ENCODE results near the gene ZNF853.
A peak's percentile ranks its signal among the peaks of the same experiment; 100 is the strongest.

The ZNF853 gene

DNA sequence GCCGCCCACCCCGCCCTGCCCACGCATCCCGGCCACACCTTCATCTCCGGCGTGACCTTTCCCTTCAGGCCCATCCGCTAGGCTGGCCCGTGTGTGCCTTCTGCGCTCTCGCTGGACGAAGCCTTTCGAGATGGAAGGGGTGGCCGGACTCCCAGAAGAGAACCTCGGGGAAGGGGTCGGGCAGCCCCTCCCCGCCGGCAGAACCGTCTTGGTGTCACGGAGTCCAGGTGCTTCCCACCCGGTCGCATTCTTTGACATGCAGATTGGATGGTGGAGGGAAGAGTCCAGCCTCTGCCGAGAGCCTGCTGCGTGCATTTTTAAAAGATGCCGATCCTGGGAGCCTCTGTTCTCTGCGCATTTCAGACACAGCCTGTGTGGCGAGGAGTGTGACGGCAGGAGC lies 7.3 kb upstream of the ZNF853 start:
- no peak for DNase-seq (ENCODE audit: low read depth)
- TF ChIP-seq, protein P1, sequence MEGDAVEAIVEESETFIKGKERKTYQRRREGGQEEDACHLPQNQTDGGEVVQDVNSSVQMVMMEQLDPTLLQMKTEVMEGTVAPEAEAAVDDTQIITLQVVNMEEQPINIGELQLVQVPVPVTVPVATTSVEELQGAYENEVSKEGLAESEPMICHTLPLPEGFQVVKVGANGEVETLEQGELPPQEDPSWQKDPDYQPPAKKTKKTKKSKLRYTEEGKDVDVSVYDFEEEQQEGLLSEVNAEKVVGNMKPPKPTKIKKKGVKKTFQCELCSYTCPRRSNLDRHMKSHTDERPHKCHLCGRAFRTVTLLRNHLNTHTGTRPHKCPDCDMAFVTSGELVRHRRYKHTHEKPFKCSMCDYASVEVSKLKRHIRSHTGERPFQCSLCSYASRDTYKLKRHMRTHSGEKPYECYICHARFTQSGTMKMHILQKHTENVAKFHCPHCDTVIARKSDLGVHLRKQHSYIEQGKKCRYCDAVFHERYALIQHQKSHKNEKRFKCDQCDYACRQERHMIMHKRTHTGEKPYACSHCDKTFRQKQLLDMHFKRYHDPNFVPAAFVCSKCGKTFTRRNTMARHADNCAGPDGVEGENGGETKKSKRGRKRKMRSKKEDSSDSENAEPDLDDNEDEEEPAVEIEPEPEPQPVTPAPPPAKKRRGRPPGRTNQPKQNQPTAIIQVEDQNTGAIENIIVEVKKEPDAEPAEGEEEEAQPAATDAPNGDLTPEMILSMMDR (IDR thresholded peaks at IDR 0.05; ENCODE audit: control insufficient read depth, insufficient read depth, low read depth, low read length, missing control alignments): no peak
- H3K4me3 ChIP-seq (ENCODE audit: control insufficient read depth, low read depth, low read length): no peak overlapping the region

- H3K4me3 ChIP-seq (ENCODE audit: control insufficient read depth, low read depth, low read length): no peak overlapping the region
- no peak for DNase-seq (ENCODE audit: low read depth)
- TF ChIP-seq, protein P1 (IDR thresholded peaks at IDR 0.05; ENCODE audit: control insufficient read depth, insufficient read depth, low read depth, low read length, missing control alignments): no peak
These were observed 6.6 kb upstream of the ZNF853 start for GRCh38 chr7:6608794-6609193.

GRCh38 chr7:6612819-6613218 lies 2.6 kb upstream of the ZNF853 start:
- no peak for DNase-seq (ENCODE audit: low read depth)
- no peak overlapping the region for H3K4me3 ChIP-seq (ENCODE audit: control insufficient read depth, low read depth, low read length)
- TF ChIP-seq, protein P1 (IDR thresholded peaks at IDR 0.05; ENCODE audit: control insufficient read depth, insufficient read depth, low read depth, low read length, missing control alignments): no peak

- H3K4me3 ChIP-seq (ENCODE audit: control insufficient read depth, low read depth, low read length): no peak overlapping the region
- DNase-seq (ENCODE audit: low read depth): no peak
- TF ChIP-seq, protein P1 (IDR thresholded peaks at IDR 0.05; ENCODE audit: control insufficient read depth, insufficient read depth, low read depth, low read length, missing control alignments): no peak
These were observed 1.7 kb upstream of the ZNF853 start for GRCh38 chr7:6613706-6614105.

DNA sequence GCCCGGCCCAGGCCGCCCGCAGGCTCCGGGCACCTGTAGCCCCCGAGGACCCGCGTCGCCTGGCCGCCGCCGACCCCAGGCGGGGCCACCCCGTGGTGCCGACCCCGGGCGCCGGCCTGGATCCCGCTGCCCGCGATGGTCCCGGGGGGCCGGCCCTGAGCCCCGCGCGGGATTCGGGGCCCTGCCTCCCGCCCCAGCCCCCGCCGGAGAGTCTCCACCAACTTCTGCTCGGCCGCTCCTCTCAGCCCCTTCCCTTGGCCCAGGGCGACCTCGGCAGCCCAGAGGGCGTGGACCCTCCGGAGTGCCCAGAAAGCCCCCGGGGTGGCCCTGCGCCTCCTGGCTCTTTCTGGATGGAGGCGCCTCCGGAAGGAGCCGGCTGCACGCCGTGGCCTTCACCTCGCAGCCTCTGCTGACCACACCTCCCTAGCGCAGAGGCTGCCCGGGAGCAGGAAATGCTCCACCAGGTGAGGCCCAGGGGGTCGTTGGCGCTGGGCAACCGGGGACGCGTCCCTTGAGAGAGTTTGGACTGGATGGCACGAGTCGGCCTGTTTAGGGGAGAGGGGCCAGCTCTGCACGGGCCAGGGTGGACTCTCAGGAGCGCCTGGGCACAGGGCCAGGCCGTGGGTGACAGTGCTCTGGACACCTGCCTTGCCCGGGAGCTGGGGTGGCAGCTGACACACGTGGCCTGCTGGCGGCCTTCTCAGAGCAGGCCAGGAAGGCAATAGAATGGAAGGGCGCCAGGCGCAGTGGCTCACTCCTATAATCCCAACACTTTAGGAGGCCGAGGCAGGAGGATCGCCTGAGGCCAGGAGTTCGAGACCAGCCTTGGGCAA lies 529 bp downstream of the ZNF853 start:
- H3K4me3 ChIP-seq (ENCODE audit: control insufficient read depth, low read depth, low read length): peak overlapping the region; percentile 24
- TF ChIP-seq, protein P1 (IDR thresholded peaks at IDR 0.05; ENCODE audit: control insufficient read depth, insufficient read depth, low read depth, low read length, missing control alignments): no peak
- DNase-seq (ENCODE audit: low read depth): no peak

GRCh38 chr7:6616854-6617643 lies 1.6 kb downstream of the ZNF853 start:
- H3K4me3 ChIP-seq (ENCODE audit: control insufficient read depth, low read depth, low read length): no peak overlapping the region
- no peak for DNase-seq (ENCODE audit: low read depth)
- TF ChIP-seq, protein P1 (IDR thresholded peaks at IDR 0.05; ENCODE audit: control insufficient read depth, insufficient read depth, low read depth, low read length, missing control alignments): no peak
